ENCODE measurements around the gene RNF130.

The RNF130 gene

GRCh38 chr5:180049185-180049548, 22.4 kb downstream of the RNF130 start:
- DNase-seq (ENCODE audit: low read depth): no peak
- TF ChIP-seq CTCF (conservative IDR thresholded peaks at IDR 0.05; ENCODE audit: control insufficient read depth, insufficient read depth, low read depth, low read length): no peak
- H3K4me3 ChIP-seq (ENCODE audit: control insufficient read depth, low read depth, low read length): no peak overlapping the region

GRCh38 chr5:180047667-180048066, 23.9 kb downstream of the RNF130 start:
- peak; percentile 62 for DNase-seq (ENCODE audit: low read depth)
- TF ChIP-seq CTCF (conservative IDR thresholded peaks at IDR 0.05; ENCODE audit: control insufficient read depth, insufficient read depth, low read depth, low read length): no peak
- no peak overlapping the region for H3K4me3 ChIP-seq (ENCODE audit: control insufficient read depth, low read depth, low read length)

- no peak for TF ChIP-seq CTCF (conservative IDR thresholded peaks at IDR 0.05; ENCODE audit: control insufficient read depth, insufficient read depth, low read depth, low read length)
- peak; percentile 25 for DNase-seq (ENCODE audit: low read depth)
- no peak overlapping the region for H3K4me3 ChIP-seq (ENCODE audit: control insufficient read depth, low read depth, low read length)
Observed at GRCh38 chr5:180046656-180047055, 24.9 kb downstream of the RNF130 start.

GRCh38 chr5:180045889-180046499, 25.6 kb downstream of the RNF130 start:
- DNase-seq (ENCODE audit: low read depth): no peak
- TF ChIP-seq CTCF (conservative IDR thresholded peaks at IDR 0.05; ENCODE audit: control insufficient read depth, insufficient read depth, low read depth, low read length): no peak
- H3K4me3 ChIP-seq (ENCODE audit: control insufficient read depth, low read depth, low read length): no peak overlapping the region

- DNase-seq (ENCODE audit: low read depth): no peak
- TF ChIP-seq CTCF (conservative IDR thresholded peaks at IDR 0.05; ENCODE audit: control insufficient read depth, insufficient read depth, low read depth, low read length): no peak
- no peak overlapping the region for H3K4me3 ChIP-seq (ENCODE audit: control insufficient read depth, low read depth, low read length)
Observed at GRCh38 chr5:180043377-180043776, 28.2 kb downstream of the RNF130 start.

- no peak for DNase-seq (ENCODE audit: low read depth)
- TF ChIP-seq CTCF (conservative IDR thresholded peaks at IDR 0.05; ENCODE audit: control insufficient read depth, insufficient read depth, low read depth, low read length): no peak
- no peak overlapping the region for H3K4me3 ChIP-seq (ENCODE audit: control insufficient read depth, low read depth, low read length)
Observed at GRCh38 chr5:180041301-180042274, 30.0 kb downstream of the RNF130 start.

Measured in fibroblast of mammary gland (primary cell).